Measurements from ENCODE around the gene SLC48A1. TPM values are rescaled to one million over a fixed set of nuclear protein-coding genes. Genes with fewer than 3 reads are reported as not detected.

Gene SLC48A1
- polyA plus RNA-seq, 4 donors: 53.7 to 63.0 (median 58.3) TPM

- DNase-seq (ENCODE audit: low read depth in 4 of 4, low spot score in 3 of 4): no peak
Observed at GRCh38 chr12:47757364-47757839, 15.6 kb upstream of the SLC48A1 start.

GRCh38 chr12:47757840-47758583 lies 15.0 kb upstream of the SLC48A1 start:
- DNase-seq (ENCODE audit: low read depth in 4 of 4, low spot score in 3 of 4): no peak

DNA sequence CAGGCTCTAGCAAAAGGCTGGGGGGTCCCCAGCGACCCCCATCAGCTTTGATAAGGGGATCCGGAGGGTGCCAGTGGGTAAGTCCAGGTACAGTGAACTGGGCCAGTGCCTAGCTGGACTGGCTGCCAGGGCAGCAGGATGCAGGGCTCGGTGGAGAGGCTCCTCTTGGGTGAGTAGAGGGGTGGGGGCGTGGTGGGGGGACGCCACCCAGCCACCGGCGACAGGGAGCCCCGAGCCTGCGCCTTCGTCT lies 14.5 kb upstream of the SLC48A1 start:
- DNase-seq (ENCODE audit: low read depth in 4 of 4, low spot score in 3 of 4): no peak

DNA sequence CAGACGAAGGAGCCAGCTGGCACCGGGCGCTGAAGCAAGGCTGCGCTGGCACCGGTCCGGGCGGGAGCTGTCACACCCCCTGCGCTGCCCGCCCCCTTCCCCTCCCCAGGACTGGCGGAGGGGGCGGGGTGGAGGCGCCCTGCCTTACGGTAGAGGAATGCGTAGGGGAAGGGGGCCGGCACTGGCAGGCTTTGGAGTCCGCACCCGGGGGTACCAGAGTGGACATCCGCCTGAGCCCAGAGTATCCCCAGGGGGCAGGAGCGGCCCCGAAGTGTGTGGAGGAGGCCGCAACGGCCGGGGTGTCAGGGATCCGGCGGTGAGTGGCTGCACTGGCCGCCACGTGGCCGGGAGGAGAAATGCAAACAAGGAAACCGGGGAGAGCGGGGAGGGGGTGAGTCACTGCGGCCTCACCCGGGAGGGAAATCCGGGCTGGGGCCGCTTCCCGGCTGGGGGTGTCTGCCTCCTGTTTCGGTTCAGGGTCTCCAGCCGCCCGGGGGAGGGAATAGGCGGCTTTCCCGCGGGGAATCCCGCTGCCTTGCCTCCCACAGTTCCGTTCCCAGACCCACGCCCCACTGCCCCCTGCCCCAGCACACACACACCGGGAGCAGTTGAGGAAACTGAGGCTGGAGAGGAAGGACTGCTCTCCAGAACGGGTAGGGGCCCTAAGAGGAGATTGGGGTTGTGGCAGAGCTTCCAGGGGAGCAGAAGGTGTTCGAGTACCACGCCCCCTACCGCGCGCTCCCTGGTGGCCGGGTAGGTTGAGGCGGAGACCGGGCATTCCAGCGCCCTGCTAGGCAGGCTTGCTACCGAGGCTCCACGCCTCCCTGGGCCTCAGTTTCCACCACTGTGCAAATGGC lies 14.0 kb upstream of the SLC48A1 start, which contains the start of gene RAPGEF3:
RAPGEF3 (minus strand) TSS at position 47 of the 857 bp plus-strand sequence. CDS start 324 bp downstream, outside the sequence.
- no peak for DNase-seq (ENCODE audit: low read depth in 4 of 4, low spot score in 3 of 4)

DNA sequence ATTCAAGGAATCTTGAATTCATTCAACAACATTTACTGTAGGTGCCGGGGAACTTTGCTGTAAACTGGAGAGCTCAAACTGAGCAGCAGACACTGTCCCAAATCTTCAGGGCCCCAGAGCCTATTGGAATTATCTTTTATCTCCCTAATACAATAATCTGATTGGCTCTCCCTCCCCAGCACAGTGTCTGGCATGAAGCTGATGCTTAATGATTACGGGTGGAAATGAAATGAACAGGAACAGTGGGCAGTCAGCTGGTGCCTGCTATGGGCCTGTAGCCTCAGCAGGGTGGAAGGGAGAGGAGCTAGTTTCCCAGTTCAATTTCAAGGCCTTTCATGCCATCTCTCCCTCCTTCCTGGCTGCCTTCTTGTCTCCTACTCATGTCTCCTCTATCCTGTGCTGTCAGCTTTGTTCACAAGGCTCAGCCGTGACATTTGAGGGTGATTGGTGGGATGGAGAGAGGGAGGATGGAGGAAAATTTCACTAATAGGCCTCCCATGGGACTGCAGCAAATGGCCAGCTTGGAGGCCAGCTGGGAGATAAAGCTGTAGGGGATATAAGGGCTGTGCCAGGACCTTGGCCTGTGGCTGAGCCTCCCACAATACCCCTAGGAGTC lies 10.1 kb upstream of the SLC48A1 start:
- no peak for DNase-seq (ENCODE audit: low read depth in 4 of 4, low spot score in 3 of 4)

- no peak for DNase-seq (ENCODE audit: low read depth in 4 of 4, low spot score in 3 of 4)
Observed at GRCh38 chr12:47763481-47764346, 9.3 kb upstream of the SLC48A1 start.

GRCh38 chr12:47766502-47767215 lies 6.4 kb upstream of the SLC48A1 start:
- no peak for DNase-seq (ENCODE audit: low read depth in 4 of 4, low spot score in 3 of 4)

DNA sequence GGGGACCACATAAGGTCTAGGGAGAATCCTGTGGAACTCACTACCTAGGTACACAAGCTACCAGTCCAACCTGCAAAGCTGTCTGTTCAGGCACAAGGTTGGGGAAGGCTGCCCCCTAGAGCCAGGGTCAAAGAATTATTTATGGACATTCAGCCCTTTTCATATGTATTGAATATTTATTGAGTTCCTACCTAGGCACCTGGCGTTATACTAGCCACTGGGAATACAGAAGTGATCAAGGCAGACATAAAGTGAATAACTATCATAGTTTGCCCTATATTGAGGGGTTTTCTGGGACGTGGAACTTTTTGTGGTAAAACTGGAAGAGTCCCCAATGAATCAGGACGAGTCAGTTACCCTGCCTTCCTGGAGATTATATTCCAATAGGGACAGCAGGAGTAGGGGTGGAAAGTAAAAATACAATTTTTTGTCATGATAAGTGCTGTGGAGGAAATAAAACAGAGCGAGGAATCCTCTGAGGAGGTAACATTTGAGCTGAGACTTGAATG lies 5.8 kb upstream of the SLC48A1 start:
- no peak for DNase-seq (ENCODE audit: low read depth in 4 of 4, low spot score in 3 of 4)

- no peak for DNase-seq (ENCODE audit: low read depth in 4 of 4, low spot score in 3 of 4)
Observed at GRCh38 chr12:47768323-47768811, 4.7 kb upstream of the SLC48A1 start.

DNA sequence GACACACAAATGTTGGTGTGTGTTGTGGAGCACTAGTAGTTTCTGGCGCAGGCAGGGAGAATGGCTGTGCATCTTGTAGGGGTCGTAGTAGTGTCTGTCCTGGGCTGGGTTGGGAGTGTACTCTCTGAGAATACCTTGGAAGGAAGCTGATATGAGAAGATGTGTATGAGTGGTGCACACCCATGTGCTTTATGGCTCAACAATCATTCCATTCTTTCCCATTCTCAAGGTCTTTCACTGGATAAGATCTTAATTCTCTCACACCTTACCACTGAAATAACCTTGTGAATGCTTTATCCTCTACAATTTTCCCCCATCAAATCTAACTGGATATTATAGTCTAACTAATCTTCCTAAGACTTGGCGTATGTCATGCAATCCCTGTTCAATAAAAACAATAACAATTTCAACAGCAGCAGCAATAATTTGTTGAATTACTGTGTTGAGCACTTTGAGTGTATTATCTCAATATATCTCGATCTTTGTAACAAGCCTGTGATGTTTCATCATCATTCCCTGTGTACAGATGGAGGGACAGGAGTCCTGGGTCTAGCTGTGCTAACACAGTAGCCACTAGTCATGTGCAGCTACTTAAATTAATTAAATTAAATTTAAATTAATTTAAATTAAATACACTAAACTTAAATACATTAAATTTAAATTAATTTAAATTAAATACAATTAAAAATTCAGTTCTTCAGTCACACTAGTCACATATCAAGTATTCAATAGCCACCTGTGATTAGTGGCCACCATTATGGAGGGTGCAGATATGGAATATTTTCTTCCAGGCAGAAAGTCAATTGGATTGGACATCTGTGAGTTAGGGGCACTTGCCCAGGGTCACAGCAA lies 3.6 kb upstream of the SLC48A1 start:
- no peak for DNase-seq (ENCODE audit: low read depth in 4 of 4, low spot score in 3 of 4)

GRCh38 chr12:47770086-47770726 lies 2.8 kb upstream of the SLC48A1 start:
- DNase-seq (ENCODE audit: low read depth in 4 of 4, low spot score in 3 of 4): no peak

DNA sequence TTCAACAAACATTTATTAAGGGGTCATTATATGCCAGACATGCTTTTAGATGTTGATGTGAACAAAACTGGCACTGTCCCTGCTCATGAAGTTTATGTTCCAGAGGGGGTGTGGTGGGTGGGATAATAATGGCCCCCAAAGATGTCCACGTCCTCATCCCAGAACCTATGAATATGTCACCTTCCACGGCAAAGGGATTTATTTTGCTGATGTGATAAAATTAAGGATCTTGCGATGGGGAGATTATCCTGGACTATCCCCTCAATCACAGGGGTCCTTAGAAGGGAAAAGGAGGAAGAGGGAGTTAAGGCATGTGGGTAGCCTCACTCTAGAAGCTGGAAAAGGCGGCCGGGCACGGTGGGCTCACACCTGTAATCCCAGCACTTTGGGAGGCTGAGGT lies 1.7 kb upstream of the SLC48A1 start:
- DNase-seq (ENCODE audit: low read depth in 4 of 4, low spot score in 3 of 4): no peak

GRCh38 chr12:47772094-47772660 lies 861 bp upstream of the SLC48A1 start:
- DNase-seq (ENCODE audit: low read depth in 4 of 4, low spot score in 3 of 4): no peak

- DNase-seq (ENCODE audit: low read depth in 4 of 4, low spot score in 3 of 4): no peak
Observed at GRCh38 chr12:47772738-47773061, 338 bp upstream of the SLC48A1 start.

DNA sequence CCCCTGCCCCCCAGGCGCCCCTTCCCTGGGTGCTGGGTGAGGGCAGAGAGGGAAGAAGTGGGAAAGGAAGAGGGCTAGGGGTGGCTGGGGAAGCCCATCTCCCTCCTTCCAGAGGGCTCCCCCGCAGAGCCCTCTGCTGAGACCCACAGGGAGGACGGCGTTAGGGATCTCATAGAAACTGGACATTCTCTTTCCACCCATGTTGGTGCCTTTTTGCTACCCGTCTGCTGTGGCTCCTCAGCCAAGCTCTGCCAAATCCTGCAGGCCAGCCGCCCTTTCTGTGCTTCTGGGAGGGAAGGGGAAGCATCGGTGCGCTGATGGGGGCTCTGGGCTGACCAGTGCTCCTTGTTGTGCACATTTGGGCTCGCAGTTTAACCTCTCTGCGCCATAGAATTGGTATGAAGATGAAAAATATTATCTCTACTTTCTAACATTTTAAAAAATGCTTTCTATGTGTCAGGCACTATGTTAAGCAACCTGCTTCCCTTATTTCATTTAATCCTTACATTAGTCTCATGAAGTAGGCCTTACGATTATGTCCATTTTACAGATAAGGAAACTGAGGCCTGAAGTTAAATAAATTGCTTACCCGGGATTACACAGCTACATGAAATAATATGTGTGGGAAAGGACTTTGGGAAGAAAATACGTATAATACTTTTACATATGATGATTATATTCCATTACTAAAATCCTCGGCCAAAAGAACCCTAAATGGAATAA lies 981 bp downstream of the SLC48A1 start:
- no peak for DNase-seq (ENCODE audit: low read depth in 4 of 4, low spot score in 3 of 4)

GRCh38 chr12:47774663-47775062 lies 1.6 kb downstream of the SLC48A1 start:
- DNase-seq (ENCODE audit: low read depth in 4 of 4, low spot score in 3 of 4): no peak
